Activated CD4-positive, alpha-beta T cell treated with anti-CD3 and anti-CD28 coated beads, Interleukin-2, Interleukin-4, amounts not matched to agents 100 ng/mL and 50 ng/mL, durations not matched to agents 16 hours and 8 hours (primary cell): ENCODE measurements around the gene ARHGAP31.
"Not testable (repeated sequence)": the region's sequence is repeated elsewhere in the genome, so short reads cannot be mapped to it uniquely, and the experiment has no call there.

ENCODE experiments used
- DNase-seq: peaks from one replicate; pipeline ENCODE4 v3.0.0-alpha.2; 2020; ENCODE audit warnings: low spot score

The ARHGAP31 gene, protein sequence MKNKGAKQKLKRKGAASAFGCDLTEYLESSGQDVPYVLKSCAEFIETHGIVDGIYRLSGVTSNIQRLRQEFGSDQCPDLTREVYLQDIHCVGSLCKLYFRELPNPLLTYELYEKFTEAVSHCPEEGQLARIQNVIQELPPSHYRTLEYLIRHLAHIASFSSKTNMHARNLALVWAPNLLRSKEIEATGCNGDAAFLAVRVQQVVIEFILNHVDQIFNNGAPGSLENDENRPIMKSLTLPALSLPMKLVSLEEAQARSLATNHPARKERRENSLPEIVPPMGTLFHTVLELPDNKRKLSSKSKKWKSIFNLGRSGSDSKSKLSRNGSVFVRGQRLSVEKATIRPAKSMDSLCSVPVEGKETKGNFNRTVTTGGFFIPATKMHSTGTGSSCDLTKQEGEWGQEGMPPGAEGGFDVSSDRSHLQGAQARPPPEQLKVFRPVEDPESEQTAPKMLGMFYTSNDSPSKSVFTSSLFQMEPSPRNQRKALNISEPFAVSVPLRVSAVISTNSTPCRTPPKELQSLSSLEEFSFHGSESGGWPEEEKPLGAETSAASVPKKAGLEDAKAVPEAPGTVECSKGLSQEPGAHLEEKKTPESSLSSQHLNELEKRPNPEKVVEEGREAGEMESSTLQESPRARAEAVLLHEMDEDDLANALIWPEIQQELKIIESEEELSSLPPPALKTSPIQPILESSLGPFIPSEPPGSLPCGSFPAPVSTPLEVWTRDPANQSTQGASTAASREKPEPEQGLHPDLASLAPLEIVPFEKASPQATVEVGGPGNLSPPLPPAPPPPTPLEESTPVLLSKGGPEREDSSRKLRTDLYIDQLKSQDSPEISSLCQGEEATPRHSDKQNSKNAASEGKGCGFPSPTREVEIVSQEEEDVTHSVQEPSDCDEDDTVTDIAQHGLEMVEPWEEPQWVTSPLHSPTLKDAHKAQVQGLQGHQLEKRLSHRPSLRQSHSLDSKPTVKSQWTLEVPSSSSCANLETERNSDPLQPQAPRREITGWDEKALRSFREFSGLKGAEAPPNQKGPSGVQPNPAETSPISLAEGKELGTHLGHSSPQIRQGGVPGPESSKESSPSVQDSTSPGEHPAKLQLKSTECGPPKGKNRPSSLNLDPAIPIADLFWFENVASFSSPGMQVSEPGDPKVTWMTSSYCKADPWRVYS (N-terminal part only)

DNA sequence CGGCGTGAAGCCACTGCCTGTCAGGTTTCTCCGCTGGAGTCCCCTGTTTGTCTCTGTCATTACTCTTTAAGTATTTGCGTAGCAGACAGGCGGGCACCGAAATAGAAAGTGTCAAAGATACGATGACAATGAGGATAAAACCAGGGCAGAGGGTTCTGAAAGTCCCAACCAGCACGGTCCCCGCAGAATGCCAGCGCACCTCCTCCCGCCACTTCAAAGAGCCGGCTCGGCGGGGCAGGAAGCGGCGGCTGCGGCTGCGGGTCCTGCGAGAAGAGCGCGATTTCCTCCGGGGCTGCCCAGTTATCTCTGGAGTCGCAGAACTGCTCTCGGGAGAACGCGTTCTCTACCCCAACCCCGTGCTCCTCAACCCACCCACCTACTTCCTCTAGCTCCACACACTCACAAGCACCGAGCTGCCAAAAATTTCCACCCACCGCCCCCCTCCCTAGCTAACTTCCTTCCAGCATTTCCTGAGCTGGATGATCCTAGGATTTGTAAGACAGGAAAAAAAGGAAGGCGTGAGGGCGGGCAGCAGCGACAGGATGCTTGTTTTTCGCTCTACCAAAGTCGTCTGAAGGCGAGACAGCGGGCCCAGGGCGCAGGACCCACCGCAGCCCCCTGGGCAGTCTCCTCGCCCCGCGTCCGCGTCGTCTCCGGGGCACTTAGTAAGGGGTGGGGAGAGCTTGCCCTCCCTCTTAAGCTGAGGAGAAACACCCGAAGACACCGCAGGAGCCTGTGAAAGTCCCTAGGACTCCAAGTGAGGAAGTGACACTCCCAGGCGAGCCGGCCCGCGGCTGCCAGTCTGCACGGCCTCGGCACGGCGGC is at the start of gene ARHGAP31:
ARHGAP31 (plus strand) TSS at position 513 of the 825 bp plus-strand sequence. CDS start 522 bp downstream, outside the sequence.
- DNase-seq, result peak; percentile 87

DNA sequence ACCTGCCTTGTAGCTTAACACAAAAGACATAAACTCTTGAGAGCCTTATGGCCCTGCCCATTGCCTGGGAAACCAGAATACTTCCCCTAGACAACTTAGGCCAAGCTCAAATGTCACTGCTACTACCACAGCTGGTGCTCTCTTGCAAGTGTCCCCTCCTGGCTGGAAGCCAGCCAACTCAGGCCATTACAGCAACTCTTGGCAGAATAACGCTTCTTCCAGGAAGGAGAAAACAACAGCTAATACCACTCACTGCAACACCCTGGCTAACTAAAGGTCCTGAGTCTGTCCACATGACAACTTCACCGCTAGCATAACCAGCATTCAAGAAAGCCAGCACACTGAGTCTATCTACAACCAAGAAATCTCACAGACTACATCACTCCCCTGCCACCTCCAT is 48.4 kb upstream of the ARHGAP31 start:
- DNase-seq, result no peak

DNA sequence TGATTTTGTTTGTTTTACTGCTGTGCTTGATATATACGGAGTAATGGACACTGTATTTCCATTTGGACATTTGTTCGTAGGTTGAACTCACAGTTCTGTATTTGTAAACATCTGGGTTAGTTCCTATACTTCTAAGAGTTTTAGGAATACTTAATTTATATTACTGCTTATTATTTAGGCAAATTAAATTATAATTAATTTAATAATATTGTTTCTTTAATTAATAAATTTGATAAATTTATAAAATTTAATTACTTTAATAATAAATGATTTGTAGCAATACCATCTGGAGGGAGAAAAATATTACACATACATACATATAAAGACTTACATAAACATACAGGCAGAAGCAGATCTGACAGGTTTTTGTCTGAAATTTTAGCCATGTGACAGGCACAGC is 39.0 kb upstream of the ARHGAP31 start:
- no peak for DNase-seq

DNA sequence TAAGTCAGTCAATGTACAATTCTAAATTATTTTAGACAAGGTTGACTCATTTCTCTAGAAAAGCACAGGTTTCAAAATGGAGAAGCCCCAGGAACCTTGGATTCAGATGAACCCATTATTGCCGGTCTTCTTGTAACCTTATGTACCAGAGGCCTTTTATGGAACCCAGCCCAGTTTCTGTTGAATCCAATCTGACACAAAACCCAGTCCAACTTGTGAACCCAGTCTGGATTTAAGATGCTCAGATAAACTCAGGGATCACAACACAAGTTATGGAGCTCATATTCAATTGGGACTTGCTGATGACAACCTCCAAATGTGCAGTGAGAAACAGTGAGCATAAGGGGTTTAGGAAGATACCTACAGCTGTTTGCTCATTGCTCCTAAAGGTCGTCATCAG is 37.1 kb upstream of the ARHGAP31 start:
- DNase-seq, result no peak

DNA sequence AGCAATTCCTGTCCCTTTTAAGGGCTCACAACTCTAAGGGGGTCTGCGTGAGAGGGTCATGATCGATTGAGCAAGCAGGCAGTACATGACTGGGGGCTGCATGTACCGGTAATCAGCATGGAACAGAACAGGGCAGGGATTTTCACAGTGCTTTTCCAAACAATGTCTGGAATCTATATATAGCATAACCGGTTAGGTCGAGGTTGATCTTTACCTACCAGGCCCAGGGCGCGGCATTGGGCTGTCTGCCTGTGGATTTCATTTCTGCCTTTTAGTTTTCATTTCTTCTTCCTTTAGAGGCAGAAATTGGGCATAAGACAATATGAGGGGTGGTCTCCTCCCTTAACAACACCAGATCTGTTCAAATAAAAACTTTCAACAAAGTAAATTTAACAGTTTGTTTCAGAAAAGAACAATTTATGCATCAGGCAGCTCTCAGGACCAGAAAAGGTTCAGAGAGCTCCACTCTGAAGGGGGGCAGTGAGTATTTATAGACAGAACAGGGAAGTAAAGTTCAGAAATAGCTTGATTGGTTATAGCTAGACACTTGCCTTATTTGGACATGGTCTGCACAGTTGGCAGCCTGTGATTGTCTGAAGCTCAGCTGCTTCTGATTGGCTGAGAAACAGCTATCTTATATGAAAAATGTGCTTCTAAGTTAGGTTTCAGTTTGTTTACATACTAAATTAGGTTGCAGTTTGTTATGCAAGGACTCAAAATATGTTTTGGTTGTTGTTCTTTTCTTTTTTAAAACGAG is 36.4 kb upstream of the ARHGAP31 start:
- DNase-seq, result no peak

DNA sequence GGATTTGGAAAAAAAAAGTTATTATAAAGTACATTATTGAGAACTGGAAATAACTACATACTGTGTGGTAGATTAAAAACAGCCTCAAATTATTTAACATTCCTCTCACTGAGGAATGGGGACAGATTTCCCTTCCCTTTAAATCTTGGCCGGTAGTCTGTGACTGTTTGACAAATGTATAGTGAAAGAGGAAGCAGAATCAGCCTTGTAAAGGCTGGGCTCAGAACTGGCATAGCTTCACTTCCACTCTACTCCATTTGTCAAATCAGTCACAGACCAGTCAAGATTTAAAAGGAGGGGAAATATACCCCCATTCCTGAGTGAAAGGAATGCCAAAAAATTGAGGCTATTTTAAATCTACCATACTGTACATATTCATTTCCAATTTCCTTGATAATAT is 35.3 kb upstream of the ARHGAP31 start:
- no peak for DNase-seq

DNA sequence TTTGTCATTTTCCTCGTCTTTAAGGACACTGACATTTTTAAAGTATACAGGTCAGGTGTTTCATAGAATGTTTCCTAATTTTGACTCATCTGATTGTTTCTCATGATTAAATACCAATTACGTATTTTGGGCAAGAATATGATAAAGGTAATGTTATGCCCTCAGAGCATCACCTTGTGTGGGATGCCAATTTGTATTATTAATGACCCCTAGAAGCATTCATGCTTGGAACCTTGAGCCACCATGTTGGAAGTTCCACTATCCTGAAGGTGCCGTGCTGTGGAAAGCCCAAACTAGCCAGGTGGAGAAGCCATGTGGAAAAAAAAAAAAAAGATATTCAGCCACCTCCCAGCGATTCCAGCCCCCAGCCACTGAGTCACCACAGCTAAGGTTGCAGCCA is 34.4 kb upstream of the ARHGAP31 start:
- no peak for DNase-seq

DNA sequence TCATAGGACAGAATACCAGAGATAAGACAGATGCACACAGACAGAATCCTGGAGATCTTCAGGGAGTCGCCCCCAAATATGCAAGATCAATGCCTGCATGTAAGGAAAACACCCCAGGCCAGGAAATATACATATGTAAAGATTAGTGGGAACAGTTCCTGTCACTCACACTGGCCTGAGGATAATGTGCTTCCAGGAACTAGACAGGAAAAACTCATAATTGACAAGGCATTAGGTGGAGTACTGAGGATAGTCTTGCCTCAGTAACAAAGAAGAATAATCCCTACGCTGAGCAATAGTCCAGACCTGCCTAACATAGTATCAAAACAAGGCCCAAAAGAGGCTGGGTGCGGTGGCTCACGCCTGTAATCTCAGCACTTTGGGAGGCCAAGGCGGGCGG is 33.1 kb upstream of the ARHGAP31 start:
- no peak for DNase-seq

DNA sequence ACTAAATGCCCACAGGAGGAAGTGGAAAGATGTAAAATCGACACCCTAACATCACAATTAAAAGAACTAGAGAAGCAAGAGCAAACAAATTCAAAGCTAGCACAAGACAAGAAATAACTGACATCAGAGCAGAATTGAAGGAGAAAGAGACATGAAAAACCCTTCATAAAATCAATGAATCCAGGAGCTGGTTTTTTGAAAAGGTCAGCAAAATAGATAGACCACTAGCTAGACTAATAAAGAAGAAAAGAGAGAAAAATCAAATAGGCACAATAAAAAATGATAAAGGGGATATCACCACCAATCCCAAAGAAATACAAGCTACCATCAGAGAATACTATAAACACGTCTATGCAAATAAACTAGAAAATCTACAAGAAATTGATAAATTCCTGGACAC is 24.0 kb upstream of the ARHGAP31 start:
- DNase-seq, result not testable (repeated sequence)

DNA sequence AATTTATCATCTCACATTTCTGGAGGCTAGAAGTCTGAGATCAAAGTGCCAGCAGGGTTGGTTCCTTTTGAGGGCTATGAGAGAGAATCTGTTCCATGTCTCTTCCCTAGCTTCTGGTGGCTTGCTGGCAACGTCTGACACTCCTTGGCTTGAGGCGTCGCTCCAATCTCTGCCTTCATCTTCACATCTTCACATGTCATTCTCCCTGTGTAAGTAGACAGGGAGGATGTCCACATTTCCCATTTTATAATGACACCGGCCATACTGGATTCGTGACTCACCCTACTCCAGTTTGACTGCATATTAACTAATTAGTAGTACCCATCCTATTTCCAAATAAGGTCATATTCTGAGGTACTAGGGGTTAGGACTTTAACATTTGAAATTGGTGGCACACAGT is 17.5 kb upstream of the ARHGAP31 start:
- DNase-seq, result no peak

DNA sequence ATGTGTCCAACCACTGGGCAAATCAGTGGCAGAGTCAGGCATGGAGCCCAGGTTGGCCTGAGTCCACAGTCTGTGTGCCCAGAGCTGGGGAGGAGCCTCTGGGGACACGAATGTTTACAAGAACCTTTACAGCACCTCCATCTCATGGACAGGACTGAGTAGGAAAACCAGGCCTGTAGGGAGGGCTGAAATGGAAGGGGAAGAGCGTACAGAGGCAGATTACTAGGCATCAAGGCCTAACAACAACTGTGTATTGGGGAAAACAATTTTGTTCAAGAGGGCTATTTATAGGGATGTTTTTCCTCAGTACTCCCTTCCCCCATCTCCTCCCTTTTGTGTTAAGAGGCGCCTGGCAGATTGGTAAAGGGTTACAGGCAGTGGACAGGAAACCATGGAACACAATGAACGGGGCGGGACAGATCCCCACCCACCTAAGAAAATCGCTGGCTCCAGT is 15.1 kb upstream of the ARHGAP31 start:
- no peak for DNase-seq

DNA sequence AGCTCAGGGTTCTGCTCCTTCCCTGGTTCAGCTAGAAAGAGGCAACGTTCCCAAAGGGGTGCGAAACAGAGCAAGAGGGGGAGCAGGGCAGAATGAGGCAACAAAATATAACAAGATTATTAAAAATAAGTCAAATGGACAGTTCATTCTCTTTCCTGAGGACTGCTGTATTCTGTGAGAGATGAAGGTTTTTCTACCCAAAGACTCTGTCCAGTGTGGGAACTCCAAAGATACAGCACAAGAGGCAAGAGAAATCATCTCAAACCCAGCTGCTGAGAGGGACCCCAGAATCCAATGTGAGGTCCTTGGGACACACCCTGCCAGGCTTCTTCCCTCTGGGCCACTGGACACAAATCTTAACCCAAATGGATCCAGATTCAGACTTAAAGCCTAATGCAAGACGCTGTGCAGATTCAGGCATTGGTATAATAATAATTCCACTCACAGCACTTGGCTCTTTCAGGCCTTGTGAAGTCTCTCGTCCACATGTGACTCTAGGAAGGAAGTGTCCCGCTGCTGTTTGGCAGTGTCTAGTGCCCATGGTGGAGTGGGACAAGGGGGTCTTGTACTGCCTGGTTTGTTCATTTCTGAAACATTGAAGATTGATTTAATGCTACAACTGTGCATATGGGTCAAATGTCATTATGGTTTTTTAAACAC is 14.5 kb upstream of the ARHGAP31 start:
- no peak for DNase-seq

DNA sequence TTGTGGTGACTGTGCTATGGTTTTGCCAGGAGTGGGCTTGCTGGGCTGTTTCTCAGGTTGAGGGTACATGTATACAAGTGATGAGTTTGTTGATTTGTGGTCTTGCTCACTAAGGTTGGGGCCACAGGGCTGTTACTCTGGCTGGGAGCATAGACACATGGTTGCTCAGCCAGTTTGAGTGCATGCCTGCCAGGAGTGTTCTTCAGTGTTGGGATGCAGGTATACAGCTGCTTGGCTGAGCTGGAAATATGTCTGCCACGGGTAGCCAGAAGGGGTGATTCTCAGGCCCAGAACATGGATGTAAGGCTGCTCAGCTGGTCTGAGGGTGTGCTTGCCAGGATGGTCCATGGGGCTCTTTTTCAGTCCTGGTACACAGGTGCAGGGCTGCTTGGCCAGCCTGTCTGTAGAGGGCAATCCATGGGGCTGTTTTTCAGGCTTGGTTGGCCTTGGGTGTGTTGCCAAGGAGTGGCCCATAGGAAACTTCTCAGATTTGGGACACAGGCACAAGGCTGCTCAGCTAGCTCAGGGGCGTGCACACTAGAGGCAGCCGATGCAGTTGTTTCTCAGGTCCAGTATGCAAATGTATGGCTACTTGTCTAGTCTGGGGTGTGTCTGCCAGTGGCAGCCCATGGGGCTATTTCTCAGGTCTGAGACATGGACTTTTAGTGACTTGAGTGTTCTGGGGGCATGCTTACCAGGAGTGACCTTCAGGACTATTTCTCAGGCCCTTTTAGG is 5.3 kb upstream of the ARHGAP31 start:
- DNase-seq, result no peak

DNA sequence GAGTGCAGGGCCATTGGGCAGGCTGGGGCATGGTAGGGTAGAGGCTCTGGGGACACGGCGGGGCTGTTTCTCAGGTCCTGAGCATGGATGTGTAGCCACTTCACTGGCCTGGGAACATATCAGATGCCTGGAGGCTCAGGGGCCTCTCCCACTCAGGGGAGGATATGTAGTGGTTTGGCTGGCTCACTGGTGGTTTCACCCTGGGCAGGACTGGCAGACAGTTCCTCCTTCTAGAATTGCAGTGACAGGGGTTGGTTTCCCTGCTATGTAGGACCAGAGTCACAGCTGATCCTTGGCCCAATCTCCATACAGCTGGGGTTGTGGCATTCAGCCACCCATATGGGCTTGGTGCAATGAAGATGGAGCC is 4.8 kb upstream of the ARHGAP31 start:
- no peak for DNase-seq

DNA sequence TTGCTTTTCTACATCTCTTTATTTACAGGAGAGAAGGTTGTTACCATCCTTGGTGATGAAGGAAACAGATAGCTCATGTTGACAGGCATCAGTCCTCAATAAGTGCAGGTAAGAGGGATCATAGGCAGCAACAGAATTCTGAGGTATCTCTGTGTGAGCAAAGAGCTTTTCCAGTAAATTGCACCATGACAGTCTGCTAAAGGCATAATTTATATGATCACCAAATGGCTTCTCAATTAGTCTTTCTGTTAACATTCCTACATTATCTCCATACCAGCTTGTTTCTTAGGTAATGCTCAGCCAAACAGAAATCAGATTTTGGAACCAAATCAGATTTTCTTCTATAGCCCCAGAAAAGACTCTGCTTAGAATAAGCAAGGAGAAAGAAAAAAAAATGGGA is 3.6 kb upstream of the ARHGAP31 start:
- DNase-seq, result no peak

DNA sequence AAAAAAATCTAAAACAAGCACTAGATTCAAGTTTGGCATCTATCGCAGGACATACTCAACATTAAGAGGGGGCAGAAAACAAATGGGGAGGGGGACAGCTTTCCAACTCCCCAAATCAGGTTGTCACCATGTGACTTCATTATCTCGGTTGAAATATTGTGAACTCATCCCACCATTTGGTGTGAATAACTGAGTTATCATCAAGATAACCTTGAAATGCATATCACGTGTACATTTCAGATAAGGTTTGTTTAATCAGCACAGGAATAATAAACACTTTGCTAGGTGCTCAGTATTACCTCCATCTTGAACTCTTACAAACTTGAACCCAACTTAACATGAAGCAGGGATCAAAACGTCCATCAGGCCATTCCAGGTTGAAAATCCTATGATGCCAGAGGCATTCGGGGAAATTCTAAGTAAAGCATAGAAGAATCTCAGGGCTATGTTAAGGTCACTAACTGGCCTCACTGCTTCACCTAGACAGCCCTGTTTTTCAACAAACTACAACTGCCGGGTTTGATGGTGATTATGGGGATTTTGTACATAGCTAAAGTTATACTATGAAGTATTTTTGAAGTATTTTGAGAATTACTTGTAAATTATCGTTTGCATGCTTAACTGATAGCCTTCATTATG is 3.0 kb upstream of the ARHGAP31 start:
- no peak for DNase-seq

DNA sequence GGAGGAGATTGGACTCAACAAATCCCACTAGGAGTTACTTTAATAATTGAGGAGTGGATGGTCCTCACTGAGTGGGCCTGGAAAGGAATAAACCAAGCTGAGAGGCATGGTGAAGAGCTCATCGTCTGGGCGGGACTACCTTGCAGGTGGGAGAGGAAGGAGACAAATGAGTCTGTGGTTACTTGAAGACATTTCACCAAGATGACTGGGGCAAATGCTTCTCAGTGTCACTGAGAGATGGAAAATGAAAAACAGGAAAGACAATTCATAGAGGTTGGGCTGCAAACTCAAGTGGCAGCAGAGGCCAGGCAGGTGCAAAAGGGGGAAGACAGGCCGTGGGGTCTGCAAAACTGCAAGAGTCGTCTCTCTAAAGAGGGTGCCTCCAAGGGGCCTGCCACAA is 1.5 kb upstream of the ARHGAP31 start:
- DNase-seq, result no peak

DNA sequence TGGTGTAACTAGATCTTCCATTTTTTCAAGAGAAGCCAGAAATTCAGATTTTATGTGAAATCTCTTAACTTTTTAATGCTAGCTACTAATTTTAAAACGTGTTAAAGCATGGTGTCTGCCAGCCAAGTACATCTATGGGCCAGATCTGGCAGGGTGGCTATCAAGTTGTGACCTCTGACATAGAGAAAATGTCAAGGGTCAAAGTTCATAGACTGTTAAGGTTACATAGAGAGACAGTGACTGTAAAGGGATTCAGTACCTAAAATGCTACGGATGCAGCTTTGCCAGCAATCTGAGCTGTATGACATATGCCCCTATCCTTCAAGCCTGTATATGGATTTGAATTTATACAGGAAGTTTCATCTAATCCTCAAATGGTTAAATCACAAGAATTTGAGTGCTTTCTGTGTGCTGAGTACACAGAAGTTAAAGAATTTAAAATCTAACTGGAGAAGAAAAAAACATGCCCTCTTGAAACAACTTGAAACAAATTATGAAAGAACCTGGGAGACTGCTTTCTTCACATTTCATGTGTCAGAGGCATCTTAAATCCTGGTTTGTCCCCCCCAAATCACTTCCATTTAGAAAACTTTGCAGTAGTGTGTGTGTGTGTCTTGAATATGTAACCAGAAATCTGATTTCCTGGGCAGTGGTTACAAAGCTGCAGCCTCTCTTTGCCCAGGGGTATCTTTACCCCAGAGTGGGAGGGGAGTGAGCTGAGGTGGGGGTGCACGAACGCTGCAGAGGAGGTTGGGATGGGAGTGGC is 895 bp upstream of the ARHGAP31 start:
- no peak for DNase-seq
